Breast epithelium (tissue), 3 donors: Measurements from ENCODE around the gene NLGN2.

ENCODE experiments used
- CTCF ChIP-seq, 3 donors: fragments of 450-650 bp; IDR thresholded peaks; one replicate each; pipeline ENCODE4 v1.5.1; 2016 to 2017; ENCODE audit warnings: antibody characterized with exemption in 3 of 3, mild to moderate bottlenecking in 3 of 3, moderate library complexity in 3 of 3
- POLR2A ChIP-seq: fragments of 450-650 bp; IDR thresholded peaks from one replicate; pipeline ENCODE4 v1.6.1; 2016; ENCODE audit warnings: antibody characterized with exemption, mild to moderate bottlenecking, moderate library complexity
- POLR2AphosphoS5 ChIP-seq, 3 donors: sonication (generic); formaldehyde crosslinking; IDR thresholded peaks; one replicate each; pipeline ENCODE4 v1.6.1; 2017; ENCODE audit warnings: antibody characterized with exemption in 3 of 3

GRCh38 chr17:7391307-7391706, 16.3 kb upstream of the NLGN2 start:
- TF ChIP-seq CTCF (IDR thresholded peaks at IDR 0.05): no peak
- no peak for TF ChIP-seq POLR2A
- no peak for TF ChIP-seq POLR2AphosphoS5 (IDR thresholded peaks at IDR 0.05)
